ENCODE data around the gene ADM2.

ADM2 gene

GRCh38 chr22:50445071-50445879, 36.1 kb upstream of the ADM2 start:
- DNase-seq = no peak

GRCh38 chr22:50445880-50446707, 35.2 kb upstream of the ADM2 start:
- no peak for DNase-seq

GRCh38 chr22:50446708-50447575, 34.4 kb upstream of the ADM2 start:
- no peak for DNase-seq

GRCh38 chr22:50447576-50448551, 33.5 kb upstream of the ADM2 start:
- DNase-seq = no peak

GRCh38 chr22:50452649-50453048, 28.7 kb upstream of the ADM2 start:
- DNase-seq = no peak

GRCh38 chr22:50454556-50455075, 26.7 kb upstream of the ADM2 start:
- no peak for DNase-seq

GRCh38 chr22:50455201-50455600, 26.1 kb upstream of the ADM2 start:
- no peak for DNase-seq

GRCh38 chr22:50456026-50456425, 25.3 kb upstream of the ADM2 start:
- DNase-seq = no peak

- no peak for DNase-seq
These were observed 24.7 kb upstream of the ADM2 start for GRCh38 chr22:50456466-50457234.

GRCh38 chr22:50459016-50459415, 22.3 kb upstream of the ADM2 start:
- no peak for DNase-seq

- DNase-seq = no peak
These were observed 21.7 kb upstream of the ADM2 start for GRCh38 chr22:50459496-50460140.

- no peak for DNase-seq
These were observed 20.4 kb upstream of the ADM2 start for GRCh38 chr22:50460938-50461337.

GRCh38 chr22:50461536-50461935, 19.8 kb upstream of the ADM2 start:
- no peak for DNase-seq

- no peak for DNase-seq
These were observed 19.3 kb upstream of the ADM2 start for GRCh38 chr22:50461979-50462540.

GRCh38 chr22:50463188-50463900, 18.0 kb upstream of the ADM2 start:
- DNase-seq = no peak

- no peak for DNase-seq
These were observed 16.9 kb upstream of the ADM2 start for GRCh38 chr22:50464451-50464850.

- DNase-seq = no peak
These were observed 16.0 kb upstream of the ADM2 start for GRCh38 chr22:50465066-50465930.

- no peak for DNase-seq
These were observed 14.0 kb upstream of the ADM2 start for GRCh38 chr22:50467341-50467740.

All from fibroblast of skin of back (primary cell).